Spinal cord (tissue), 10 donors: Measurements from ENCODE around the gene CYSRT1. TPM values are rescaled to one million over a fixed set of nuclear protein-coding genes. Genes with fewer than 3 reads are reported as not detected.

Experiments used
- DNase-seq, 6 donors: peaks; one replicate each; pipeline versions ENCODE4 v3.0.0 to v3.0.0-alpha.2; 2013 to 2015; ENCODE audit warnings: low spot score in 6 of 6, low read depth in 4 of 6
- H3K27ac ChIP-seq: one replicate; pipeline ENCODE4 v1.5.1; 2013; ENCODE audit warnings: low read depth, low read length, control low read depth
- H3K27me3 ChIP-seq: one replicate; pipeline ENCODE4 v1.6.1; 2013; ENCODE audit warnings: low read length; ENCODE audit not compliant: control insufficient read depth, insufficient read depth
- H3K36me3 ChIP-seq: one replicate; pipeline ENCODE4 v1.6.1; 2013; ENCODE audit warnings: low read length; ENCODE audit not compliant: control insufficient read depth, insufficient read depth
- H3K4me1 ChIP-seq: one replicate; pipeline ENCODE4 v1.6.1; 2013; ENCODE audit warnings: low read length; ENCODE audit not compliant: control insufficient read depth, insufficient read depth
- H3K4me3 ChIP-seq: one replicate; pipeline ENCODE4 v1.5.1; 2013; ENCODE audit warnings: low read depth, low read length, control low read depth
- H3K9me3 ChIP-seq: one replicate; pipeline ENCODE4 v1.6.1; 2013; ENCODE audit warnings: low read length; ENCODE audit not compliant: control insufficient read depth, insufficient read depth
- WGBS: methylation state at CpG from one replicate; pipeline ENCODE4 v1.1.5; 2013; ENCODE audit warnings: missing lambda C conversion rate; ENCODE audit not compliant: insufficient coverage; 5-methylcytosine and 5-hydroxymethylcytosine counted together
- long read RNA-seq, 4 donors: transcript quantifications; one replicate each; lab custom pipeline, GENCODE V29; 2026
- polyA plus RNA-seq, 2 donors: library from polyadenylated mRNA; unstranded; fragments of 120-200 nt; gene quantifications; one replicate each; pipeline ENCODE4 v1.2.1, GENCODE V29; 2013; ENCODE audit not compliant: insufficient read length in 2 of 2
- total RNA-seq, 2 donors: library from RNA; depleted of rRNA in 1 of 2; stranded (reverse); fragments of 120-200 nt in 1 of 2; fragments of >200 nt in 1 of 2; gene quantifications; one replicate each; pipeline versions ENCODE4 v1.2.3 to v1.2.4, GENCODE V29; 2013 to 2014
- donor health status: healthy.

The CYSRT1 gene, protein sequence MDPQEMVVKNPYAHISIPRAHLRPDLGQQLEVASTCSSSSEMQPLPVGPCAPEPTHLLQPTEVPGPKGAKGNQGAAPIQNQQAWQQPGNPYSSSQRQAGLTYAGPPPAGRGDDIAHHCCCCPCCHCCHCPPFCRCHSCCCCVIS
- total RNA-seq (under 1 TPM; 0.69 to 0.94 TPM), polyA plus RNA-seq (1 to 10 TPM; 3.4 to 4.5 TPM)
- long read RNA-seq, donor 1, partial matches to known transcripts, result 0 of 2 reads
- long read RNA-seq, donor 1, other reads (novel, unspliced or antisense), result 0 of 2 reads
- long read RNA-seq, donor 2, result 0 reads
- long read RNA-seq, donor 3, result 0 reads
- long read RNA-seq, donor 4, partial matches to known transcripts, result 0 of 4 reads
- long read RNA-seq, donor 4, other reads (novel, unspliced or antisense), result 0 of 4 reads

DNA sequence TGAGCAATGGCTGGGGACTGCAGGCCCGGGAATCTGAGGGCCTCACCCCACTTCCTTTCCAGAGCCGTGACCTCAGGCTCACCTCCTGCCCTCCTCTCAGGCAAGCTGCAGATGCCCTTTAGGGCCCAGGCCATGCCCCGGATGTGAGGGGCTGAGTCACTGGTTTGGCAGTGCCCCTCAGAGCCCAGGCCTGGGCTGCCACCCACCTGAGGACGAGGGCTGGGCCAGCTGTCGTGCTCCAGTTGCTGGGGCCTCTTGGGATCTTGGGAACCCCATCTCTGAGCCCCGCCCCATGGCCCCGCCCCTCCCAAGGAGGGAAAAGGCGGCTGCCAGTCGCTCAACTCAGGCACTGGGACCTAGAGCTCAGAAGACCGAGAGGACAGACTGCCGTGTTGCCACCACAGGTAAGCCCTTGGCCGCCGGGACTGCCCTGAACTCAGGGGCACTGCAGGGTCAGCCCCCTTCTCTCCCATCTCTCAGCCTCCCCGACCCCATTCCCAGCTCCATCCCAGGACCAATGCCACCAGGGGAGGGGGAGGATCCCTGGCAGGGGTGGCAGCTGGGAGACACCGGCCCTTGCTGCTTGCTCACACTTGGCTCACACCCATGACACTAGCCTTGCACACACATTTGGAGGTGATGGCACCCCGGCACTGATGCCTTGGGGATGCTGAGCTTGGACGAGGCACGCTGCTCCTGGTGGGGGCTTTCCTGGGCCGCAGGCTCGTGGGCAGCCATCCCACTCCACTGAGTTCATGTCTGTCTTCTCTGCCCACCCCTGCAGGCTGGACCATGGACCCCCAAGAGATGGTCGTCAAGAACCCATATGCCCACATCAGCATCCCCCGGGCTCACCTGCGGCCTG lies at the start of gene CYSRT1:
TSS of gene CYSRT1 (plus strand) at position 345 of the 865 bp plus-strand sequence. CDS start at position 793, 448 bp downstream.
- Histone ChIP-seq H3K4me1 (peaks cover 38% of the 10 kb centered on the region), H3K9me3 (no peaks in the 10 kb centered on the region), H3K36me3 (peaks cover 9% of the 10 kb centered on the region), H3K27ac (no peak within 1 kb of the TSS), H3K4me3 (peak within 1 kb of the TSS; percentile 60), H3K27me3 (no peaks in the 10 kb centered on the region)
- no peak for DNase-seq
- 53% methylated on average over 18 of the region's 23 CpGs for WGBS

DNA sequence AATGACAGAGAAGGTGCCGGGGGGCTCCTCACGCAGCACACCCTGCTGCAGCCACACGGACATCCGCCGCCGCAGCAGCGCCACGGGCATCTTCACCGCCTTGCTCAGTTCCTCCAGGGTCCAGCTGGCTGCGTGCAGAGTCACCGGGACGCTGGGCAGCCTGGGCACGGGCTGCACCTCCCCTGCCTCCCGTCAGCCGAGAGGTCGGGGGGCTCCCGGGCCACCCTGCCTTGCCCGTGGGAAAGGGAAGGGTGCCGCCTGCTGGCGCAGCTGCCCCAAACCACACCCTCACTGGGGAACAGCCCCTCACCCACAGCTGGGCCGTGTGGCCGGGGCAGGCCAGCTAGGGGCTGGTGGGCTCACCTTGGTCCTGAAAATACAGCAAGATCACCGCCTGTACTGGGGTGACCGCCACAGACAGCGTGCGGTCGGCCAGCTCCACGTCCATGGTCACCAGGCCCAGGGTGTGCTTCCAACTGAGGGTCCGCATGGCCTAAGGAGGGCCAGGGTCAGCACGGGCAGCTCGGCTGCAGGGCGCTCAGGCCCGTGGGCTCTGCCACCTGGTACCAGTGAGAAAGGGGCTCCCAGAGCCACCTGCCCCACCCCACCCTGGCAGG lies 49.5 kb upstream of the CYSRT1 start:
- H3K27me3 ChIP-seq, result peaks cover 3% of the 10 kb centered on the region
- H3K4me3 ChIP-seq, result no peak overlapping the region
- DNase-seq, result no peak
- 39% methylated on average over 30 of the region's 33 CpGs for WGBS
- no peak overlapping the region for H3K27ac ChIP-seq
- peaks cover 7% of the 10 kb centered on the region for H3K4me1 ChIP-seq
- H3K9me3 ChIP-seq, result no peaks in the 10 kb centered on the region
- peaks cover 64% of the 10 kb centered on the region for H3K36me3 ChIP-seq

GRCh38 chr9:137176302-137177182 lies 48.4 kb upstream of the CYSRT1 start:
- H3K9me3 ChIP-seq, result no peaks in the 10 kb centered on the region
- H3K27ac ChIP-seq, result no peak overlapping the region
- peaks cover 75% of the 10 kb centered on the region for H3K36me3 ChIP-seq
- no peak for DNase-seq
- 55% methylated on average over 17 of the region's 17 CpGs for WGBS
- H3K27me3 ChIP-seq, result no peaks in the 10 kb centered on the region
- peaks cover 4% of the 10 kb centered on the region for H3K4me1 ChIP-seq
- H3K4me3 ChIP-seq, result no peak overlapping the region

GRCh38 chr9:137178201-137178938 lies 46.6 kb upstream of the CYSRT1 start:
- Histone ChIP-seq H3K4me1 (peaks cover 4% of the 10 kb centered on the region), H3K4me3 (no peak overlapping the region), H3K9me3 (no peaks in the 10 kb centered on the region), H3K27me3 (no peaks in the 10 kb centered on the region), H3K27ac (no peak overlapping the region), H3K36me3 (peaks cover 89% of the 10 kb centered on the region)
- no peak for DNase-seq
- 93% methylated on average over 23 of the region's 23 CpGs for WGBS

DNA sequence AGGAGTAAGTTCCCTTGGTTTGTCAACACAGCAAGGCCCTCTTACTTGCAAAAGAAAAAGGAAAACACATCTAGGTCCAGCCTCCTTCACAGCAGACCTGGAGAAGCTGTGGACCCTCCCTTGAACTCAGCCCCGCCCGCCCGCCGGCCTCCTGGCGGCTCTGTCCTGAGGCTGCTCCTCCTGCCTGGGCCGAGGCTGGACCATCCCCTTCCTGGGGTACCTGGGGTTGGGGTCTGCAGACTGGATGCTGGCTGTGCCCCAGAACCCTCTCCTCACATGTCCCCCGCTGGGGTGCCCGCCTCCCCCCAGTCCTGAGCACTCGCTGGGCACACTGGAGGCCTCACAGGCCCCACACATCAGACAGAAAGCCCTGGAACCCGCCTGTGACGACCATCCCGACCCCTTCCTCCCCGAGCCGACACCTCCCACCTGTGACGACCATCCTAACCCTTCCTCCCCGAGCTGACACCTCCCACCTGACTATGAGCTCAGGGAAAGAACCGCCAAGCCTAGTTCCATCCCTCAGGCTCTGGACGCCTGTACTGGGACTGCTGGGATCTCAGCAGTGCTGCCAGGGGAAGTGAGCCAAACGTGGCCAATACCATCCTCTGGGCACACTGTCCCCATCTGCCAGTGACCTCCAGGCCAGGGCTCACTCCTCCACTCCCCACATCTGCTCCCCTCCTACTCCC lies 45.9 kb upstream of the CYSRT1 start:
- no peak for DNase-seq
- Histone ChIP-seq H3K36me3 (peaks cover 95% of the 10 kb centered on the region), H3K9me3 (no peaks in the 10 kb centered on the region), H3K27ac (no peak overlapping the region), H3K4me3 (no peak overlapping the region), H3K4me1 (peaks cover 4% of the 10 kb centered on the region), H3K27me3 (no peaks in the 10 kb centered on the region)
- WGBS, result 90% methylated on average over 13 of the region's 19 CpGs

GRCh38 chr9:137179761-137180160 lies 45.2 kb upstream of the CYSRT1 start:
- no peak for DNase-seq
- H3K36me3 ChIP-seq, result peaks cover 96% of the 10 kb centered on the region
- no peaks in the 10 kb centered on the region for H3K9me3 ChIP-seq
- H3K27ac ChIP-seq, result no peak overlapping the region
- H3K4me1 ChIP-seq, result peaks cover 4% of the 10 kb centered on the region
- no peak overlapping the region for H3K4me3 ChIP-seq
- H3K27me3 ChIP-seq, result no peaks in the 10 kb centered on the region
- WGBS, result 93% methylated on average over 16 of the region's 17 CpGs

- H3K27ac ChIP-seq, result no peak overlapping the region
- no peaks in the 10 kb centered on the region for H3K4me1 ChIP-seq
- H3K9me3 ChIP-seq, result no peaks in the 10 kb centered on the region
- peaks cover 97% of the 10 kb centered on the region for H3K36me3 ChIP-seq
- no peak overlapping the region for H3K4me3 ChIP-seq
- DNase-seq, result no peak
- H3K27me3 ChIP-seq, result no peaks in the 10 kb centered on the region
- 96% methylated on average over 20 of the region's 20 CpGs for WGBS
Observed at GRCh38 chr9:137180491-137180890, 44.5 kb upstream of the CYSRT1 start.

DNA sequence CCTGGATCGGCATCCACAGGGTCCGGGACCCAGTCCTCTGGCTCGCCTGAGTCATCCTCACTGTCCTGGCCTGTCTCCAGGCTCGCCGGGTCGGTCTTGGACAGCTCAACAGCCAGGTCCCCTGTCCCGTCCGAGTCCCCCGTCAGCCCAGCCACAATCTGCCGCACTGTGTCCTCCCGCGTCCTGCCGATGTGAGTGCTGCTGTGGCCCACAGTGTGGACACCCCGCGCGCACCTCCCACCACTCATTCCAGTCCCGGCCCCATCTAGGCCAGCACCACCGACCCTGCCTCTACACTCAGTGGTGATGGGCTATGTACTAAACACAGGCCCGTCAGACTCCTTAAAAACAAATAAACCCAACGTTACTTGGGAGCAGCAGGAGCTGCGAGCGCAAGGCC lies 43.3 kb upstream of the CYSRT1 start:
- no peak for DNase-seq
- Histone ChIP-seq H3K4me3 (no peak overlapping the region), H3K36me3 (peaks cover 100% of the 10 kb centered on the region), H3K9me3 (no peaks in the 10 kb centered on the region), H3K4me1 (peaks cover 12% of the 10 kb centered on the region), H3K27me3 (no peaks in the 10 kb centered on the region), H3K27ac (no peak overlapping the region)
- 95% methylated on average over 22 of the region's 22 CpGs for WGBS
